NCI-H2171 treated with DMSO at 0.1 percent for 48 hours (cell line): Measurements from ENCODE around the gene PPIP5K2.
A peak's percentile ranks its signal among the peaks of the same experiment; 100 is the strongest.
"Not testable (repeated sequence)": the region's sequence is repeated elsewhere in the genome, so short reads cannot be mapped to it uniquely, and the experiment has no call there.

Experiments
- DNase-seq: peaks from one replicate; lab custom pipeline; 2025; lab: John Stamatoyannopoulos, UW

PPIP5K2 gene

GRCh38 chr5:103208460-103208859 lies 88.4 kb downstream of the PPIP5K2 start:
- DNase-seq, result no peak

GRCh38 chr5:103209065-103209464 lies 89.0 kb downstream of the PPIP5K2 start:
- DNase-seq, result no peak

GRCh38 chr5:103210952-103211351 lies 90.9 kb downstream of the PPIP5K2 start:
- DNase-seq, result no peak

GRCh38 chr5:103211576-103212561 lies 91.8 kb downstream of the PPIP5K2 start:
- DNase-seq, result no peak

GRCh38 chr5:103216137-103216536 lies 96.0 kb downstream of the PPIP5K2 start:
- no peak for DNase-seq

- no peak for DNase-seq
Observed at GRCh38 chr5:103216697-103217096, 96.6 kb downstream of the PPIP5K2 start.

- no peak for DNase-seq
Observed at GRCh38 chr5:103217101-103217500, 97.0 kb downstream of the PPIP5K2 start.

GRCh38 chr5:103218164-103218563 lies 98.1 kb downstream of the PPIP5K2 start:
- DNase-seq, result no peak

GRCh38 chr5:103219074-103219473 lies 99.0 kb downstream of the PPIP5K2 start:
- not testable (repeated sequence) for DNase-seq

GRCh38 chr5:103223031-103223955 lies 103.2 kb downstream of the PPIP5K2 start:
- DNase-seq, result no peak

GRCh38 chr5:103224118-103224893 lies 104.2 kb downstream of the PPIP5K2 start:
- DNase-seq, result peak; percentile 61

- DNase-seq, result no peak
Observed at GRCh38 chr5:103224894-103225246, 104.8 kb downstream of the PPIP5K2 start.

- DNase-seq, result no peak
Observed at GRCh38 chr5:103228061-103228460, 108.0 kb downstream of the PPIP5K2 start.

- no peak for DNase-seq
Observed at GRCh38 chr5:103228588-103228987, 108.5 kb downstream of the PPIP5K2 start.

- DNase-seq, result peak; percentile 1
Observed at GRCh38 chr5:103232393-103232999, 112.4 kb downstream of the PPIP5K2 start.

- no peak for DNase-seq
Observed at GRCh38 chr5:103234239-103234975, 114.3 kb downstream of the PPIP5K2 start.

- no peak for DNase-seq
Observed at GRCh38 chr5:103235891-103236290, 115.8 kb downstream of the PPIP5K2 start.

GRCh38 chr5:103237778-103238177 lies 117.7 kb downstream of the PPIP5K2 start:
- no peak for DNase-seq

- no peak for DNase-seq
Observed at GRCh38 chr5:103243665-103244064, 123.6 kb downstream of the PPIP5K2 start.

- DNase-seq, result no peak
Observed at GRCh38 chr5:103244398-103244797, 124.3 kb downstream of the PPIP5K2 start.

GRCh38 chr5:103245761-103246160 lies 125.7 kb downstream of the PPIP5K2 start:
- no peak for DNase-seq
